AG04450 (cell line): ENCODE results near the gene TRPM5. TPM values are rescaled to one million over a fixed set of nuclear protein-coding genes. Genes with fewer than 3 reads are reported as not detected.

Source experiments
- CTCF ChIA-PET: fragments of 300-600, 350-600 bp; formaldehyde crosslinking; extraction: SDS; loops from one replicate; lab custom pipeline; 2022; ENCODE audit warnings: antibody characterized with exemption, inconsistent platforms; lab: Charles Lee
- POLR2A ChIA-PET: fragments of 350-600 bp; formaldehyde crosslinking; extraction: SDS; loops from one replicate; lab custom pipeline; 2021; ENCODE audit warnings: antibody characterized with exemption, inconsistent platforms; lab: Yijun Ruan, JAX
- DNase-seq: peaks from one replicate; pipeline ENCODE4 v3.0.0-alpha.2; 2011; ENCODE audit warnings: low read depth, low spot score
- H3K27ac ChIP-seq: one replicate; pipeline ENCODE4 v1.5.1; 2012; ENCODE audit warnings: low read depth, low read length, control low read depth
- H3K27me3 ChIP-seq: one replicate; pipeline ENCODE4 v1.6.0; 2012; ENCODE audit warnings: low read length; ENCODE audit not compliant: control insufficient read depth, insufficient read depth
- H3K4me3 ChIP-seq: 2 replicates; pipeline ENCODE4 v1.5.1; 2011; ENCODE audit warnings: mild to moderate bottlenecking, low read depth, low read length, control low read depth
- H3K9me3 ChIP-seq: 2 replicates; pipeline ENCODE4 v1.5.1; 2012; ENCODE audit warnings: low read length; ENCODE audit not compliant: control insufficient read depth, insufficient read depth
- CTCF ChIP-seq: IDR thresholded peaks from 2 replicates; pipeline ENCODE4 v1.5.1; 2011; ENCODE audit warnings: low read depth, low read length, control low read depth, inconsistent platforms
- polyA plus RNA-seq: library from polyadenylated mRNA; depleted of rRNA; stranded (reverse); fragments of >200 nt; gene quantifications from 2 replicates; pipeline ENCODE4 v1.2.3, GENCODE V29; 2011

Gene TRPM5
- polyA plus RNA-seq, 1 experiment, result not detected

DNA sequence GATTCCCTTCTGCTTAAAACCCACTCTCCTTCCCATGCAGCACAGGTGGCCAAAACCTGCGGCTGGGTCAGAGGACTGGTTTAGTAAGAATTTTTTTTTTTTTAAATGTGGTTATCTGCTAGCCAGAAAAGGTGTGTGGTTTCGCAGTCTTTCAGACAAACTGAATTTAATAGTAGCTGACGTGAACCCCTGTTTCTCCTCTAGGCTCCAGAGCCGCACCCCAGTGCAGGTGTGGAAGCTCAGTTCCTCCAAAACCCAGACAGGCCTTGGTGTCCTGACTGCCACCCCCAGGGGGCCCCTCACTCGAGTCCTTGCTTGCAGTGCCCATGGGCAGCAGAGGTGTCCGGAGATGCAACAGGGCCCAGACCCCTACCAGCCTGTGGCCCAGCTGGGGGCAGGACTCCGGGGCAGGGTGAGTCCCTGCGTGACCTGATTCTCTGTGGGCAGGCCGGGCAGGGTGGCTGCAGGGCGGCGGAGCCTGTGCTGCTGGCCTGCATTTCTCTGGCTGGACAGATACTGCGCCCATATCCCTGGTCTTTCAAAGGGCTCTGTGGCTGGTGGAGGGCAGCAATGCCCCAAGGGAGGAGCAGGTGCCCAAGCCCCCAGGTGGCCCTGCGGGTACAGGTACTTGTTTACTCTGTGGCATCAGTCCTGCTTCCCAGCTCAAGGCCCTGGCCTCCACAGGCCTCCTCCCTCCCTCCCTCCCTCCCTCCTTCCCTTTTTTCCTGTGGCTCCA is 15.7 kb upstream of the TRPM5 start:
- no peak for TF ChIP-seq CTCF
- peaks cover 9% of the 10 kb centered on the region for H3K27me3 ChIP-seq
- H3K4me3 ChIP-seq, result no peak overlapping the region
- no peaks in the 10 kb centered on the region; the same call in 1 of the 2 replicates for H3K9me3 ChIP-seq
- DNase-seq, result no peak
- ChIA-PET CTCF (no interaction called here), POLR2A (no interaction called here)
- no peak overlapping the region for H3K27ac ChIP-seq

- no peaks in the 10 kb centered on the region; the same call in 1 of the 2 replicates for H3K9me3 ChIP-seq
- no peak for DNase-seq
- no peak overlapping the region for H3K27ac ChIP-seq
- H3K4me3 ChIP-seq, result no peak overlapping the region
- ChIA-PET CTCF (no interaction called here), POLR2A (no interaction called here)
- H3K27me3 ChIP-seq, result peaks cover 12% of the 10 kb centered on the region
- no peak for TF ChIP-seq CTCF
Observed at GRCh38 chr11:2459016-2459725, 14.9 kb upstream of the TRPM5 start.

DNA sequence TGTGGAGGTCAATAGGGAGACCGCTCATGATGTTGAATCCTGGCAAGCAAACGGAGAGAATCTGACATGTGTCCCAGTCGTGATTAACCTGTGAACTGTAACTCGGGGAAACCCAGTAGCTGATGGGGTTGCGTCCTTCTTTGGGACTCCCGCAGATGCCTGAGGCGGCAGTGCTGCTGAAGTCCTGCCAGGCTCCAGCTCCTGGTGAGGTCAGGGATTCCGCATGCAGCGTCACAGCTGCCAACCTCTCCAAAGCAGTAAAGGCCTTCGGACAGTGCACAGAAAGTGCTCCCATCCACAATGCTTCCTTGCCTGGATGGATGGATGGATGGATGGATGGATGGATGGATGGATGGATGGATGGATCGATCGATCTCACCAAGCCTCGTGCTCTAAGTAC is 14.0 kb upstream of the TRPM5 start:
- POLR2A ChIA-PET, result no interaction called here
- H3K4me3 ChIP-seq, result no peak overlapping the region
- H3K27ac ChIP-seq, result no peak overlapping the region
- no peaks in the 10 kb centered on the region; the same call in 1 of the 2 replicates for H3K9me3 ChIP-seq
- no peak for TF ChIP-seq CTCF
- DNase-seq, result no peak
- CTCF ChIA-PET, result no interaction called here
- H3K27me3 ChIP-seq, result peaks cover 12% of the 10 kb centered on the region

GRCh38 chr11:2453436-2453835 is 9.1 kb upstream of the TRPM5 start:
- no peak for TF ChIP-seq CTCF

More at GRCh38 chr11:2453436-2453835, 9.1 kb upstream of the TRPM5 start:
- ChIA-PET POLR2A (no interaction called here), CTCF (no interaction called here)
- peaks cover 18% of the 10 kb centered on the region for H3K27me3 ChIP-seq
- no peak overlapping the region for H3K4me3 ChIP-seq
- DNase-seq, result no peak
- no peak overlapping the region for H3K27ac ChIP-seq
- no peaks in the 10 kb centered on the region; the same call in 1 of the 2 replicates for H3K9me3 ChIP-seq
